MCF 10A (cell line): ENCODE measurements around the gene SAMSN1. TPM values are rescaled to one million over a fixed set of nuclear protein-coding genes. Genes with fewer than 3 reads are reported as not detected.

Experiments
- BruUV-seq: library from RNA; stranded (reverse); fragments of 400-500 nt; replicated peaks from 2 replicates; lab custom pipeline; 2021; lab: Mats Ljungman, UMichigan
- CTCF ChIA-PET: fragments of 300-600 bp; sonication (Branson Sonifier 250); formaldehyde crosslinking; extraction: SDS; loops from one replicate; lab custom pipeline; 2021; ENCODE audit warnings: antibody characterized with exemption, inconsistent platforms; lab: Yijun Ruan, JAX
- POLR2A ChIA-PET: fragments of 300-600, 350-650 bp; sonication (Branson Sonifier 250); formaldehyde crosslinking; extraction: SDS; loops from one replicate; lab custom pipeline; 2020; ENCODE audit warnings: antibody characterized with exemption, inconsistent platforms; lab: Yijun Ruan, JAX
- DNase-seq: peaks from one replicate; pipeline ENCODE4 v3.0.0-alpha.2; 2018; ENCODE audit not compliant: unreplicated experiment
- H3K27ac Mint-ChIP-seq: one replicate; pipeline ENCODE4 v1.8.0; 2022; ENCODE audit warnings: mild to moderate bottlenecking, low read depth, mixed read lengths; ENCODE audit not compliant: unreplicated experiment
- H3K27me3 Mint-ChIP-seq: one replicate; pipeline ENCODE4 v1.8.0; 2022; ENCODE audit warnings: mixed read lengths; ENCODE audit not compliant: insufficient read depth, unreplicated experiment
- H3K36me3 Mint-ChIP-seq: one replicate; pipeline ENCODE4 v1.8.0; 2022; ENCODE audit warnings: mild to moderate bottlenecking, moderate library complexity, mixed read lengths; ENCODE audit not compliant: insufficient read depth, unreplicated experiment
- H3K4me1 Mint-ChIP-seq: one replicate; pipeline ENCODE4 v1.8.0; 2022; ENCODE audit warnings: mixed read lengths; ENCODE audit not compliant: insufficient read depth, unreplicated experiment
- H3K4me3 Mint-ChIP-seq: one replicate; pipeline ENCODE4 v1.8.0; 2022; ENCODE audit warnings: mild to moderate bottlenecking, moderate library complexity, mixed read lengths; ENCODE audit not compliant: unreplicated experiment
- H3K9me3 Mint-ChIP-seq: one replicate; pipeline ENCODE4 v1.8.0; 2022; ENCODE audit warnings: mixed read lengths; ENCODE audit not compliant: unreplicated experiment
- CTCF ChIP-seq: fragments of 200-600 bp; IDR thresholded peaks from one replicate; pipeline ENCODE4 v1.8.0; 2022; ENCODE audit warnings: antibody characterized with exemption, mild to moderate bottlenecking; ENCODE audit not compliant: unreplicated experiment
- intact Hi-C: fragments of 100-400 bp; cut with micrococcal nuclease; formaldehyde crosslinking; loops from 2 replicates; pipeline ENCODE4 v1.14.1; 2022
- total RNA-seq: library from RNA; stranded (reverse); gene quantifications from 2 replicates; pipeline ENCODE4 v1.2.3, GENCODE V29; 2022

SAMSN1 gene
- total RNA-seq, 1 experiment from 2014 or later = 2.3 TPM

GRCh38 chr21:14587266-14587665 is 41.2 kb upstream of the SAMSN1 start:
- Mint-ChIP-seq H3K9me3 (no peaks in the 10 kb centered on the region), H3K4me1 (peaks cover 10% of the 10 kb centered on the region), H3K4me3 (no peak overlapping the region), H3K27me3 (no peaks in the 10 kb centered on the region), H3K36me3 (peaks cover 6% of the 10 kb centered on the region), H3K27ac (no peak overlapping the region)
- no peak for TF ChIP-seq CTCF
- POLR2A ChIA-PET = interaction anchor here (0.8 kb wide), 1 partner anchor 15 kb away, joined by 3 read pairs; no protein-coding TSS in a partner anchor
- CTCF ChIA-PET = interaction anchor here (0.7 kb wide), 1 partner anchor 278 kb away, joined by 3 read pairs; no protein-coding TSS in a partner anchor
- no TSS peak for BruUV-seq
- intact Hi-C loops = no loop called here
- DNase-seq = no peak

GRCh38 chr21:14585122-14585521 is 39.0 kb upstream of the SAMSN1 start:
- ChIA-PET CTCF (interaction anchor here (0.6 kb wide), 1 partner anchor 44 kb away, joined by 4 read pairs; no protein-coding TSS in a partner anchor), POLR2A (no interaction called here)
- intact Hi-C loops = no loop called here
- DNase-seq = no peak
- Mint-ChIP-seq H3K36me3 (peaks cover 6% of the 10 kb centered on the region), H3K27ac (no peak overlapping the region), H3K9me3 (no peaks in the 10 kb centered on the region), H3K27me3 (no peaks in the 10 kb centered on the region), H3K4me3 (no peak overlapping the region), H3K4me1 (no peaks in the 10 kb centered on the region)
- no peak for TF ChIP-seq CTCF
- BruUV-seq = no TSS peak

- Mint-ChIP-seq H3K4me1 (no peaks in the 10 kb centered on the region), H3K27me3 (no peaks in the 10 kb centered on the region), H3K36me3 (peaks cover 6% of the 10 kb centered on the region), H3K9me3 (no peaks in the 10 kb centered on the region), H3K27ac (no peak overlapping the region), H3K4me3 (no peak overlapping the region)
- DNase-seq = no peak
- ChIA-PET POLR2A (interaction anchor here (0.6 kb wide), 1 partner anchor 593 kb away, joined by 3 read pairs; no protein-coding TSS in a partner anchor), CTCF (no interaction called here)
- intact Hi-C loops = no loop called here
- TF ChIP-seq CTCF = no peak
- BruUV-seq = no TSS peak
Observed at GRCh38 chr21:14584357-14585095, 38.4 kb upstream of the SAMSN1 start.

GRCh38 chr21:14583629-14584255 is 37.6 kb upstream of the SAMSN1 start:
- H3K4me1 Mint-ChIP-seq = no peaks in the 10 kb centered on the region
- POLR2A ChIA-PET = interaction anchor here (0.6 kb wide), 1 partner anchor 594 kb away, joined by 3 read pairs; no protein-coding TSS in a partner anchor
- H3K27me3 Mint-ChIP-seq = no peaks in the 10 kb centered on the region
- no peak for TF ChIP-seq CTCF
- H3K9me3 Mint-ChIP-seq = no peaks in the 10 kb centered on the region
- intact Hi-C loops = no loop called here
- H3K27ac Mint-ChIP-seq = no peak overlapping the region
- CTCF ChIA-PET = interaction anchor here (0.7 kb wide), 1 partner anchor 228 kb away, joined by 3 read pairs; no protein-coding TSS in a partner anchor
- no peak for DNase-seq
- H3K4me3 Mint-ChIP-seq = no peak overlapping the region
- H3K36me3 Mint-ChIP-seq = peaks cover 12% of the 10 kb centered on the region
- no TSS peak for BruUV-seq
